Measurements from ENCODE around the gene TRIM75.

TRIM75 gene

GRCh38 chr4:165101641-165102040 lies 48.0 kb downstream of the TRIM75 start:
- H3K27ac ChIP-seq (ENCODE audit: low read length), result no peak overlapping the region
- H3K36me3 ChIP-seq (replicated peaks; ENCODE audit: low read depth, low read length), result peaks cover 37% of the 10 kb centered on the region
- H3K9ac ChIP-seq (ENCODE audit: low read length), result no peak overlapping the region
- H3K4me2 ChIP-seq (ENCODE audit: low read length), result no peak overlapping the region
- no peaks in the 10 kb centered on the region for H4K20me1 ChIP-seq (ENCODE audit: insufficient read depth, low read length)
- no peak overlapping the region for H2AFZ ChIP-seq (ENCODE audit: low read depth, low read length)
- peaks cover 9% of the 10 kb centered on the region for H3K79me2 ChIP-seq (ENCODE audit: low read length)
- TF ChIP-seq CTCF (IDR thresholded peaks at IDR 0.05; ENCODE audit: low read depth, low read length), result no peak
- no peak for TF ChIP-seq EZH2phosphoT487 (IDR thresholded peaks at IDR 0.05; ENCODE audit: low read depth)
- no peaks in the 10 kb centered on the region for H3K9me3 ChIP-seq (ENCODE audit: insufficient read depth, low read length)
- no peaks in the 10 kb centered on the region for H3K4me1 ChIP-seq (ENCODE audit: low read length)
- H3K4me3 ChIP-seq (ENCODE audit: low read length), result no peak overlapping the region
- H3K27me3 ChIP-seq (ENCODE audit: low read depth, low read length), result no peaks in the 10 kb centered on the region

GRCh38 chr4:165106518-165106917 lies 52.9 kb downstream of the TRIM75 start:
- peaks cover 4% of the 10 kb centered on the region for H3K4me1 ChIP-seq (ENCODE audit: low read length)
- no peaks in the 10 kb centered on the region for H3K9me3 ChIP-seq (ENCODE audit: insufficient read depth, low read length)
- H3K9ac ChIP-seq (ENCODE audit: low read length), result no peak overlapping the region
- no peak overlapping the region for H3K4me3 ChIP-seq (ENCODE audit: low read length)
- H3K4me2 ChIP-seq (ENCODE audit: low read length), result no peak overlapping the region
- no peaks in the 10 kb centered on the region for H4K20me1 ChIP-seq (ENCODE audit: insufficient read depth, low read length)
- H3K27me3 ChIP-seq (ENCODE audit: low read depth, low read length), result no peaks in the 10 kb centered on the region
- no peak overlapping the region for H2AFZ ChIP-seq (ENCODE audit: low read depth, low read length)
- peaks cover 24% of the 10 kb centered on the region for H3K36me3 ChIP-seq (replicated peaks; ENCODE audit: low read depth, low read length)
- H3K27ac ChIP-seq (ENCODE audit: low read length), result no peak overlapping the region
- peaks cover 29% of the 10 kb centered on the region for H3K79me2 ChIP-seq (ENCODE audit: low read length)
- no peak for TF ChIP-seq EZH2phosphoT487 (IDR thresholded peaks at IDR 0.05; ENCODE audit: low read depth)

Data from OCI-LY3 (cell line).